Epithelial cell of esophagus (primary cell): ENCODE results near the gene PDE4DIP.
"Not testable (repeated sequence)": the region's sequence is repeated elsewhere in the genome, so short reads cannot be mapped to it uniquely, and the experiment has no call there.

Experiments
- DNase-seq: peaks from one replicate; pipeline ENCODE4 v3.0.0; 2010; ENCODE audit warnings: low read depth
- H3K4me3 ChIP-seq: 2 replicates; pipeline ENCODE4 v1.5.1; 2011; ENCODE audit warnings: mild to moderate bottlenecking, low read length, control low read depth

Gene PDE4DIP

DNA sequence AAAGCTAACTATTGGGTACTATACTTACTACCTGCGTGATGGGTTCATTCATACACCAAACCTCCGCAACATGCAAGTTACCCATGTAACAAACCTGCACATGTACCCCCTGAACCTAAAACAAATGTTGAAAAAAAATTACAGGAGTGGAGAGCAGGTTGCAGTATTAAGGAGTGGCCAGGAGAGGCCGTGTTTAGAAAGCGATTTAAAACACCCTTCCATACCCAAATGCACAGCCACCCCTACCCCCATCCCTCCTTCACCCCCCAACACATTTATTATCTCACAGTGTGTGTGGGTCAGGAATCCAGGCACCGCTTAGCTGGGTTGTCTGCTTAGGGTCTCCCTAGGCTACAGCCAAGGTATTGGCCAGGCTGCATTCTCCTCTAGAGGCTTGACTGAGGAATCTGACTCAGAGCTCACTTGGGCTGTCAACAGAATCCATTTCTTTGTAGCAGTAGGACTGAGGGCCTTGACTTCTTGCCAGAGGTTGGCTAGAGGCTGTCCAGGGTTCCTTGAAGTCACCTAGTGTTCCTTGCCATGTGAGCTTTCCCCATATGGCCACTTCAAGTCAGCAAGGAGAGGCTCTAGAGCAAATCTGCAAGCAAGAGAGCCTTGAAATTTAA is 67.2 kb downstream of the PDE4DIP start:
- H3K4me3 ChIP-seq, DNase-seq: not testable (repeated sequence)

- H3K4me3 ChIP-seq, DNase-seq: not testable (repeated sequence)
Observed at GRCh38 chr1:148916222-148916621, 72.0 kb downstream of the PDE4DIP start.

DNA sequence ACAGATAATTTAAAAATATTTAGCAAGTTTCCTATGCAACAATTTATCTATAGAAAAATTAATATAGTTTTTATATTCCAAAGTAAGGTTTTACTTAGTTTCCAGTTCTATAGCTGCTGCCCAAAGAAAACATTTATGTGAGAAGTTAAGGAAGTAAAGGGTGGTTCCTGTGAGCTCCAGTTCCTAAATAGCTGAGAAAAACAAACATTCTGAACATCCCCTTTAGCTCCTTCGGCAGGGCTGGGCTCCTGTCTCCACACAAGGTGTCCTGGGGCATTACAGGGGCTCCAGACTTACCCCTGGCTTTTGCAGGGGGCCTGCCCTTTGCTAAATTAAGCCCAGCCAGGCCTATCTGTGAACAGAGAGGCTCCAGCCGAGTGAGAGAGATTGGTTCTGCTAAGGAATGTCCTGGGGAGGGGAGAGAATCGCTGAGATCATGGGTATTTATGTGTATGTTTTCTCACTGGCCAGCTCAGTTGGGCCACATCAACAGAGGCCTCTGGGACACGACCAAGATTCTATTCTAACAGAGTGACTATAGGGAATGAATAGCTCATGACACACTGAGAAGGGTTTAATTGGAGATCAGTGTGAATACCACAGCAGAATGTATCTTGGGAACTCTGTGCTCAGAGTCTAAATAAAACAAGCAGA is 72.6 kb downstream of the PDE4DIP start:
- not testable (repeated sequence) for H3K4me3 ChIP-seq, DNase-seq

- H3K4me3 ChIP-seq: not testable (repeated sequence)
- peak; percentile 2 for DNase-seq
Observed at GRCh38 chr1:148918836-148919447, 74.7 kb downstream of the PDE4DIP start.

- H3K4me3 ChIP-seq: not testable (repeated sequence)
Observed at GRCh38 chr1:148921047-148921446, 76.8 kb downstream of the PDE4DIP start.

GRCh38 chr1:148923798-148924197 is 79.6 kb downstream of the PDE4DIP start:
- not testable (repeated sequence) for DNase-seq, H3K4me3 ChIP-seq

More at GRCh38 chr1:148921047-148921446, 76.8 kb downstream of the PDE4DIP start:
- DNase-seq: not testable (repeated sequence)

DNA sequence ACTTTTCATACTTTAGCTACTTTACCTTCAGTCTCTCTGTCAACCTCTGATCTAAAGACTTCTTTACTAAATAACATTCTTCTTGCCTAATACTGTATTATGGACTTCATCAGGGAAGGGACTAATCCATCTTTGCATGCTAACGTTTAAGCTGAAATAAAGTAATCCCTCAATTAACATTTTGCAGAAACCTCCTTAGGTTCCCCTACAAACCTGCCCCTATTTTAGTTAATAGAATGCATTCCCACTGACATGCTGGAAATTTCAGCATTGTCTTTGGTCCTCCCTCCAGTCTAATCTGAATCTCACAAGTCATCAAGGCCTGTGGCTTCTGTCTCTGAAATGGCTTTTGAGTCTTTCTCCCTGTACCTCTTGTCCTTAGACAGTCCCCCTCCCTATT is 83.4 kb downstream of the PDE4DIP start:
- not testable (repeated sequence) for H3K4me3 ChIP-seq, DNase-seq

DNA sequence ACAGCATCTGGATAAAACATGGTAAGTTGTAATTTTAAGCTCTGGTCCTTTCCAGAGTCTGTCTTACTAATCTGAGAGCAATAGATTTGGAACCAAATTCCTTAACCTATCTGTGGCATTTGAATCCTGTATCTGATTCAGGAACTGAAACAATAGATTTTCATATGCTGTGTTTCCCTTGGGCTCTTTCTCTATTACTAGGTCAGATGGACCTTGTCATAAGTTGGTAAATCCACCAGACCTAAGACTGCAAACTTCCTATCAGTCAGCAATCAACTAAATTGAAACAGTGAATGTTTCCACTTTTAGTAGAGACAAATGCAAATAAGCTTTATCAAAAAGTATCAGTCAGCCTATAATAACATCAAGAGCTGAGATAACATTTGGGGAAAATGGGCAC is 85.0 kb downstream of the PDE4DIP start:
- not testable (repeated sequence) for H3K4me3 ChIP-seq, DNase-seq

GRCh38 chr1:148935381-148936002 is 91.3 kb downstream of the PDE4DIP start:
- not testable (repeated sequence) for H3K4me3 ChIP-seq, DNase-seq

DNA sequence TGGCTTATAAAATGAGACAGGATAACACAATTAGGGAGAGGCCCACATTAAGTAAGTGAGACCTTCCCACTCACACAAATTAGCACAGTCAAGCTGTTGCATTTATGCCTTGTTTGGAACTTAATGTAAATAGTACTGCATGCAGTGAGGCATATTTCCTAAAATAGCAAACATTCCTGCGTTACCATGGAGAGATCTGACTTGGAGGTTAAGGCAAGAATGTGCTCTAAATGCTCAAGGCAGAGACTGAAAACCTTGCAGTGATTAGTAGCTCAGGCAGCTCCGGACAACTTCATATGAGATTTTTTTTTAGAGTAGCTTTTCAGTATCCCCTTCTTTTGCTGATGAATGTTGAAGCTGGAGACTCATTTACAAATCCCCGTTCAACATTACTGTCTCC is 98.7 kb downstream of the PDE4DIP start:
- H3K4me3 ChIP-seq, DNase-seq: not testable (repeated sequence)

- not testable (repeated sequence) for DNase-seq, H3K4me3 ChIP-seq
Observed at GRCh38 chr1:148945130-148945529, 100.9 kb downstream of the PDE4DIP start.

- not testable (repeated sequence) for DNase-seq, H3K4me3 ChIP-seq
Observed at GRCh38 chr1:148948768-148949167, 104.5 kb downstream of the PDE4DIP start.

GRCh38 chr1:148951336-148952227 is 107.4 kb downstream of the PDE4DIP start:
- DNase-seq: peak; percentile 92
- peak overlapping the region; percentile 44 for H3K4me3 ChIP-seq

- H3K4me3 ChIP-seq: peak overlapping the region; percentile 57
- not testable (repeated sequence) for DNase-seq
Observed at GRCh38 chr1:148952253-148952937, 108.2 kb downstream of the PDE4DIP start.

DNA sequence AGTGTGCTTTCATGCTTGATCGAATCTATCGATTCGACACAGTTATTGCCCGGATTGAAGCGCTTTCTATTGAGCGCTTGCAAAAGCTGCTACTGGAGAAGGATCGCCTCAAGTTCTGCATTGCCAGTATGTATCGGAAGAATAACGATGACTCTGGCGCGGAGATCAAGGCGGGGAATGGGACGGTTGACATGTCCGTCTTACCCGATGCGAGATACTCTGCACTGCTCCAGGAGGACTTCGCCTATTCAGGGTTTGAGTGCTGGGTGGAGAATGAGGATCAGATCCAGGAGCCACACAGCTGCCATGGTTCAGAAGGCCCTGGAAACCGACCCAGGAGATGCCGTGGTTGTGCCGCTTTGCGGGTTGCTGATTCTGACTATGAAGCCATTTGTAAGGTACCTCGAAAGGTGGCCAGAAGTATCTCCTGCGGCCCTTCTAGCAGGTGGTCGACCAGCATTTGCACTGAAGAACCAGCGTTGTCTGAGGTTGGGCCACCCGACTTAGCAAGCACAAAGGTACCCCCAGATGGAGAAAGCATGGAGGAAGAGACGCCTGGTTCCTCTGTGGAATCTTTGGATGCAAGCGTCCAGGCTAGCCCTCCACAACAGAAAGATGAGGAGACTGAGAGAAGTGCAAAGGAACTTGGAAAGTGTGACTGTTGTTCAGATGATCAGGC is 108.8 kb downstream of the PDE4DIP start:
- DNase-seq: peak; percentile 27
- peak overlapping the region; percentile 57 for H3K4me3 ChIP-seq

- peak overlapping the region; percentile 44 for H3K4me3 ChIP-seq
- not testable (repeated sequence) for DNase-seq
Observed at GRCh38 chr1:148953730-148954129, 109.5 kb downstream of the PDE4DIP start.

GRCh38 chr1:148958343-148958742 is 114.1 kb downstream of the PDE4DIP start:
- H3K4me3 ChIP-seq, DNase-seq: not testable (repeated sequence)
